IMR-90 (cell line): ENCODE results near the gene PMPCA. TPM values are rescaled to one million over a fixed set of nuclear protein-coding genes. Genes with fewer than 3 reads are reported as not detected.
A peak's percentile ranks its signal among the peaks of the same experiment; 100 is the strongest.

Experiments used
- ATAC-seq: fragments of 200-7000 bp; cut with Tn5 transposase; 2 replicates; pipeline ENCODE4 v1.9.1; 2020; ENCODE audit warnings: low read depth, mild to moderate bottlenecking, moderate library complexity
- BruUV-seq: library from RNA; stranded (reverse); fragments of 400-500 nt; replicated peaks from 2 replicates; lab custom pipeline; 2021; lab: Mats Ljungman, UMichigan
- CTCF ChIA-PET: fragments of 300-600 bp; formaldehyde crosslinking; extraction: SDS; loops from one replicate; lab custom pipeline; 2021; ENCODE audit warnings: antibody characterized with exemption; lab: Yijun Ruan, JAX
- POLR2A ChIA-PET: fragments of 300-600 bp; sonication (Branson Sonifier 250); formaldehyde crosslinking; loops from one replicate; lab custom pipeline; 2022; ENCODE audit warnings: antibody characterized with exemption; ENCODE audit not compliant: unreplicated experiment; lab: Charles Lee
- DNase-seq: peaks from one replicate; pipeline ENCODE4 v3.0.0; 2013
- H2AFZ ChIP-seq: replicated peaks from 2 replicates; pipeline ENCODE3; 2013; ENCODE audit warnings: low read length, mild to moderate bottlenecking; ENCODE audit not compliant: poor library complexity
- H2AK5ac ChIP-seq: 2 replicates; pipeline ENCODE4 v1.6.1; 2013; ENCODE audit warnings: low read depth, low read length, inconsistent platforms
- H2AK9ac ChIP-seq: replicated peaks from 2 replicates; pipeline ENCODE3; 2013; ENCODE audit warnings: mild to moderate bottlenecking, low read depth, low read length, moderate library complexity; ENCODE audit not compliant: poor library complexity
- H2BK120ac ChIP-seq: 2 replicates; pipeline ENCODE4 v1.6.1; 2013; ENCODE audit warnings: low read depth, low read length, inconsistent platforms
- H2BK15ac ChIP-seq: 3 replicates; pipeline ENCODE4 v1.6.1; 2013; ENCODE audit warnings: low read depth, low read length, inconsistent platforms
- H2BK20ac ChIP-seq: 2 replicates; pipeline ENCODE4 v1.6.1; 2013; ENCODE audit warnings: low read depth, mild to moderate bottlenecking, inconsistent platforms, low read length, moderate library complexity
- H2BK5ac ChIP-seq: 2 replicates; pipeline ENCODE4 v1.6.1; 2013; ENCODE audit warnings: mild to moderate bottlenecking, low read depth, low read length, inconsistent platforms; ENCODE audit not compliant: poor library complexity, severe bottlenecking
- H3K14ac ChIP-seq: replicated peaks from 2 replicates; pipeline ENCODE4 v1.6.1; 2013; ENCODE audit warnings: low read depth, low read length, inconsistent platforms
- H3K18ac ChIP-seq: 2 replicates; pipeline ENCODE4 v1.6.1; 2013; ENCODE audit warnings: low read depth, low read length, control low read depth
- H3K23ac ChIP-seq: 2 replicates; pipeline ENCODE4 v1.6.1; 2013; ENCODE audit warnings: low read depth, low read length, inconsistent platforms
- H3K27ac ChIP-seq: 2 replicates; pipeline ENCODE4 v1.5.1; 2013; ENCODE audit warnings: mild to moderate bottlenecking, control low read depth, low read length; ENCODE audit not compliant: insufficient read depth
- H3K27me3 ChIP-seq: 2 replicates; pipeline ENCODE4 v1.6.1; 2013; ENCODE audit warnings: low read length; ENCODE audit not compliant: control insufficient read depth, insufficient read depth
- H3K36me3 ChIP-seq: 2 replicates; pipeline ENCODE4 v1.6.1; 2013; ENCODE audit warnings: low read length, mixed read lengths; ENCODE audit not compliant: control insufficient read depth, insufficient read depth
- H3K4ac ChIP-seq: 2 replicates; pipeline ENCODE4 v1.6.1; 2013; ENCODE audit warnings: low read depth, low read length, inconsistent platforms
- H3K4me1 ChIP-seq: 2 replicates; pipeline ENCODE4 v1.6.1; 2013; ENCODE audit warnings: low read length, mixed read lengths; ENCODE audit not compliant: control insufficient read depth, insufficient read depth
- H3K4me2 ChIP-seq: 2 replicates; pipeline ENCODE4 v1.6.1; 2013; ENCODE audit warnings: low read depth, mild to moderate bottlenecking, control low read depth, low read length, moderate library complexity
- H3K4me3 ChIP-seq: 2 replicates; pipeline ENCODE4 v1.5.1; 2013; ENCODE audit warnings: low read depth, mild to moderate bottlenecking, control low read depth, low read length, moderate library complexity; ENCODE audit not compliant: insufficient read depth
- H3K56ac ChIP-seq: 2 replicates; pipeline ENCODE4 v1.6.1; 2013; ENCODE audit warnings: low read length, inconsistent platforms; ENCODE audit not compliant: insufficient read depth; ENCODE audit errors: extremely low read depth
- H3K79me1 ChIP-seq, 2 experiments: 2 replicates each; pipeline ENCODE4 v1.6.1; 2013; ENCODE audit warnings: low read length in 2 of 2, inconsistent platforms in 1 of 2, low read depth in 1 of 2
- H3K9ac ChIP-seq: 2 replicates; pipeline ENCODE4 v1.6.1; 2013; ENCODE audit warnings: low read depth, low read length, control low read depth
- H3K9me1 ChIP-seq: 2 replicates; pipeline ENCODE4 v1.6.1; 2013; ENCODE audit warnings: low read length, inconsistent platforms; ENCODE audit not compliant: insufficient read depth
- H3K9me3 ChIP-seq: 2 replicates; pipeline ENCODE4 v1.6.1; 2013; ENCODE audit warnings: low read length; ENCODE audit not compliant: control insufficient read depth, insufficient read depth
- H4K20me1 ChIP-seq: 2 replicates; pipeline ENCODE4 v1.6.1; 2013; ENCODE audit warnings: low read length, inconsistent platforms; ENCODE audit not compliant: insufficient read depth
- H4K5ac ChIP-seq: 2 replicates; pipeline ENCODE4 v1.6.1; 2013; ENCODE audit warnings: mild to moderate bottlenecking, low read depth, low read length, control low read depth
- H4K8ac ChIP-seq, 2 experiments: 2 replicates each; pipeline ENCODE4 v1.6.1; 2013; ENCODE audit warnings: low read depth in 2 of 2, low read length in 2 of 2, control low read depth in 1 of 2, inconsistent platforms in 1 of 2
- H4K91ac ChIP-seq: 2 replicates; pipeline ENCODE4 v1.6.1; 2013; ENCODE audit warnings: low read depth, low read length, inconsistent platforms; ENCODE audit not compliant: insufficient read depth
- BHLHE40 ChIP-seq: fragments of 150-350 bp; IDR thresholded peaks from 2 replicates; pipeline ENCODE4 v1.6.1; 2016; ENCODE audit warnings: mild to moderate bottlenecking, low read depth, low read length
- MAZ ChIP-seq: IDR thresholded peaks from 2 replicates; pipeline ENCODE4 v1.6.1; 2012; ENCODE audit warnings: low read depth, mild to moderate bottlenecking, low read length, improper control_type of control experiment, moderate library complexity, borderline replicate concordance
- POLR2A ChIP-seq: IDR thresholded peaks from 2 replicates; pipeline ENCODE4 v1.6.1; 2012; ENCODE audit warnings: mild to moderate bottlenecking, low read depth, low read length
- RCOR1 ChIP-seq: IDR thresholded peaks from 2 replicates; pipeline ENCODE4 v1.6.1; 2012; ENCODE audit warnings: mild to moderate bottlenecking, low read length, improper control_type of control experiment; ENCODE audit not compliant: insufficient replicate concordance
- WGBS, 2 experiments: methylation state at CpG; one replicate each; pipeline versions ENCODE4 v1.1.5 to v1.1.7; 2013; ENCODE audit warnings: missing lambda C conversion rate in 2 of 2; ENCODE audit not compliant: insufficient read length in 1 of 2; ENCODE audit errors: extremely low coverage in 2 of 2; 5-methylcytosine and 5-hydroxymethylcytosine counted together
- dilution Hi-C: fragments of 300-500 bp; cut with HindIII; formaldehyde crosslinking; loops from one replicate; pipeline ENCODE4 v1.14.3; 2018; ENCODE audit warnings: low sequenced_read_pairs; ENCODE audit not compliant: unreplicated experiment
- in situ Hi-C: fragments of 300-500 bp; cut with MboI; formaldehyde crosslinking; loops from 3 replicates; pipeline ENCODE4 v1.14.3; 2019; ENCODE audit warnings: low sequenced_read_pairs, inconsistent platforms, mixed read lengths
- intact Hi-C: fragments of 100-400 bp; cut with micrococcal nuclease; formaldehyde crosslinking; loops from 2 replicates; pipeline ENCODE4 v1.10.0; 2022
- polyA plus RNA-seq, 3 experiments: library from polyadenylated mRNA; depleted of rRNA; stranded (reverse); fragments of >200 nt; gene quantifications; 2 replicates each; pipeline ENCODE4 v1.2.3, GENCODE V29; 2012; ENCODE audit warnings: low replicate concordance in 1 of 3
- total RNA-seq: library from RNA; depleted of rRNA; stranded (reverse); fragments of >200 nt; gene quantifications from 2 replicates; pipeline ENCODE4 v1.2.3, GENCODE V29; 2012

Gene PMPCA
- total and polyA plus RNA-seq, 2 of the 4 experiments (the other 2 are of a cell fraction): 62.6 to 95.8 TPM

GRCh38 chr9:136361754-136362449 is 48.6 kb upstream of the PMPCA start:
- Histone ChIP-seq H3K56ac (0 out of 2 replicates have a peak overlapping the region, but pooled peaks have one; percentile 9), H3K4ac (peak overlapping the region; percentile 94), H4K91ac (peak overlapping the region; percentile 91), H3K27ac (peak overlapping the region; percentile 83), H3K23ac (peak overlapping the region; percentile 90; the same call in 1 of the 2 replicates), H3K27me3 (no peaks in the 10 kb centered on the region), H3K36me3 (peaks cover 21% of the 10 kb centered on the region; the same call in 1 of the 2 replicates), H3K79me1 (peaks cover 3 to 33% of the 10 kb centered on the region in 2 experiments; a peak in 3 of 4 replicates), H2AFZ (peak overlapping the region; percentile 80), H3K9ac (peak overlapping the region; percentile 36), H4K20me1 (no peaks in the 10 kb centered on the region; the same call in 1 of the 2 replicates), H2BK20ac (peak overlapping the region; percentile 36; the same call in 1 of the 2 replicates), H3K4me3 (no peak overlapping the region), H4K8ac (peak overlapping the region; percentile 87 to 90; a peak in 3 of 4 replicates), H2BK120ac (peak overlapping the region; percentile 82), H3K9me3 (no peaks in the 10 kb centered on the region), H3K4me1 (peaks cover 29% of the 10 kb centered on the region), H2AK9ac (peak overlapping the region; percentile 95), H3K18ac (peak overlapping the region; percentile 21), H3K4me2 (peak overlapping the region; percentile 21; the same call in 1 of the 2 replicates), H3K14ac (peak overlapping the region; percentile 56), H2BK15ac (peak overlapping the region; percentile 62; the same call in 1 of the 3 replicates), H4K5ac (peak overlapping the region; percentile 42), H2BK5ac (peak overlapping the region; percentile 84), H3K9me1 (peaks cover 6% of the 10 kb centered on the region), H2AK5ac (peak overlapping the region; percentile 90; the same call in 1 of the 2 replicates)
- intact Hi-C loops: no loop called here
- BruUV-seq: no TSS peak
- DNase-seq: peak; percentile 30
- TF ChIP-seq RCOR1: no peak
- TF ChIP-seq MAZ: no peak
- no peak for TF ChIP-seq BHLHE40
- TF ChIP-seq POLR2A: no peak
- ATAC-seq: no peak
- 74% methylated on average over 16 of the region's 26 CpGs; no CpG with 5 or more reads in 1 of the 2 experiments for WGBS, 2 experiments
- in situ Hi-C loops: no loop called here
- CTCF ChIA-PET: interaction anchor here (0.6 kb wide), 1 partner anchor 35 kb away, joined by 3 read pairs; the partner anchor contains the start of gene GPSM1
- dilution Hi-C loops: no loop called here
- POLR2A ChIA-PET: no interaction called here
